ENCODE measurements around the gene ENTREP3.
"Not testable (repeated sequence)": the region's sequence is repeated elsewhere in the genome, so short reads cannot be mapped to it uniquely, and the experiment has no call there.

ENTREP3 gene

GRCh38 chr1:155255243-155256007 lies at the start of gene ENTREP3:
ENTREP3 (minus strand) TSS chr1:155255483; CDS start chr1:155254877, 606 bp downstream.
- DNase-seq: peak; percentile 84

DNA sequence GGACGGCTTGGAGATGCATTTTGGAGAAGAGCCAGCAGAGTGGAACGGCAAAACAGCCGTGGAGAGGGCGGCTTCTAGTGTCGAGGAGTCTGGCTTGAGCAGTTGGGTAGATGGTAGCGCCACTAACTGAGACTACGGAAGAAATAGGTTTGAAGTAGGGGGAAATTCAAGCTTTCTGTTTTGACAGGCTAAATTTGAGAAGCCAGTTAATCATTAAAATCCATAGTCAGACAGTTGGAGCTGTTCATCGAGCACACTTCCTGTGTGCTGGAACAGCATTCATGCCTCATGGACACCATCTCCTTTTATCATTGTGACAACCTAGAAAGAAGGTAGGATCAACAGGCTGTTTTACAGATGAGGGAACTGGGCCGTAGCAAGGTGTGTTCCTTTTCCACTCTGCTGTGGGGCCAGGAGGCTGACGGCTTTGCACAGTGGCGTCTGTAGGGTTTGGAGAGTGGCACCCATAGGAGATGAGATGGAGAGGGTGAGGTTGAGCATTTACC lies 49.3 kb upstream of the ENTREP3 start:
- DNase-seq: no peak

DNA sequence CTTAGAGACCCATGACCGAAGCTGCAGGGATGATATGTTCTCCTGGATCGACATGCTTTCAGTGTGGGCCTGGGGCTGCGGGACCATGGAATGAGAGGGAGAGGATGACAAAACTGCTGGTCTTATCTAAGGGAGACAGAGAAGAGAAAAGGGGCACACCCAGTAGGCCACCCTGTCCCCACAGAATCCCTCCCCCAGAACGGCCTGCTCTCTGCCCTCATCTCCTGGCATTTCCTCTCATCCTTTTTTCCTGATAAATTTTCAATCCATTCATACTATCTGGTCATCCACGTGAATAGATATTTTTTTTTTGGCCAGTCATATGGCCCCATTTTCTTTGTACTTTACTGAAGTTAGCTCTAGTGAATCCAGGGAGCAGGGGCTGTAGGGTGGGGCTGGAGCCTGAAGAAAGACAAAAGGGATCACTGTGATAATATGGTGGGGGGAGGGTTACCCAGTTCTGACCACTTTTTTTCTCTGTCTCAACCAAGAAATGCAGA lies 46.1 kb upstream of the ENTREP3 start, which contains the start of gene PKLR:
TSS of gene PKLR (minus strand) at position 97 of the 500 bp plus-strand sequence. CDS start at position 54, 43 bp downstream.
- DNase-seq: no peak

- no peak for DNase-seq
Observed at GRCh38 chr1:155300553-155301329, 45.5 kb upstream of the ENTREP3 start.

- no peak for DNase-seq
Observed at GRCh38 chr1:155300024-155300423, 44.7 kb upstream of the ENTREP3 start.

GRCh38 chr1:155297384-155297783 lies 42.1 kb upstream of the ENTREP3 start:
- DNase-seq: no peak

- no peak for DNase-seq
Observed at GRCh38 chr1:155296661-155297060, 41.4 kb upstream of the ENTREP3 start.

DNA sequence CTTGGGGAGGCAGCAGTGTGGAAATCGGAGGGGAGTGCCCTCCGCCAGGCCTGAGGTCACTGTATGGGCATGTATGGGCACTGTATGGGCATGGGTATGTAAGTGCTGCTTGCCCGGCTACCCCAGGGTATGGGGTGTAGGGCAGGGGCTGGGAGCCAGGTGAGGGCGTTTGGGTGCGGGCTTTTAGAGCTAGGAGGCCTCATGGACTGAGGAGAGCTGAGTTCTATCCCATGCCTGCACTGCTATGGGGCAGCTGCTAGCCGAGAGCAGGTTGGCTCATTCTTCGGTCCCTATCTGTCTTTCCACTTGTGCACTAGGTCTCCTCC lies 40.6 kb upstream of the ENTREP3 start:
- no peak for DNase-seq

DNA sequence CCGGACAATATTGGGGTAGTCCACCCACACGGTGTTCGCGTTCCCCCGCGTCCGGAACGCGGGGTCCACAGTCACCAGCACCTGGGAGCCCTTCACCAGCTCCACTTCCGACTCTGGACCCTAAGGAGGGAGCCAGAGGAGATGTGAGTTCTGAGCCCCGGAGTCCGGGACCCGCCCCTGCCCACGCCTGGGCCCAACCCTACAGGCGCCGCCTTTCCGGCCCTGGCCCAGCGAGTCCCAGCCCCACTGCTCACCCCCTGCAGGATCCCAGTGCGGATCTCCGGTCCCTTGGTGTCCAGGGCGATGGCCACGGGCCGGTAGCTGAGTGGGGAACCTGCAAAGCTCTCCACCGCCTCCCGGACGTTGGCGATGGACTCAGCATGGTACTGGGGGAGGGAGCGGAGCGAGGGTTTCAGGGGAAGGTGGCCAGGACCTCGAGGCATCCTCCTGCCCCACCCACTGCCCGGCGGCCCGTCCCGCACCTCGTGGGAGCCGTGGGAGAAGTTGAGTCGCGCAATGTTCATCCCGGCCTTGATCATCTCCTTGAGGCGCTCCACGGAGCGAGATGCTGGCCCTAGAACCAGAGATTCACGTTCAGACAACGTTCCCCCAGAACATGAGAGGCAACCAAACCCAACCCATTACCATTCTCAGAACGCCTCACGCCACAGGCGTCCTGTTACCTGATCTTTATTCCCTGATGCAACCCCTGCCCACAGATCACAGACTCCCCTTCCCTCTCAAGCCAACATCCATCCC lies 40.1 kb upstream of the ENTREP3 start:
- DNase-seq: no peak

- no peak for DNase-seq
Observed at GRCh38 chr1:155294520-155295182, 39.4 kb upstream of the ENTREP3 start.

- no peak for DNase-seq
Observed at GRCh38 chr1:155293086-155293749, 37.9 kb upstream of the ENTREP3 start.

- not testable (repeated sequence) for DNase-seq
Observed at GRCh38 chr1:155291006-155291405, 35.7 kb upstream of the ENTREP3 start.

GRCh38 chr1:155287987-155288543 lies 32.8 kb upstream of the ENTREP3 start:
- DNase-seq: no peak

- no peak for DNase-seq
Observed at GRCh38 chr1:155286544-155286943, 31.3 kb upstream of the ENTREP3 start.

GRCh38 chr1:155285631-155286044 lies 30.4 kb upstream of the ENTREP3 start:
- DNase-seq: no peak

DNA sequence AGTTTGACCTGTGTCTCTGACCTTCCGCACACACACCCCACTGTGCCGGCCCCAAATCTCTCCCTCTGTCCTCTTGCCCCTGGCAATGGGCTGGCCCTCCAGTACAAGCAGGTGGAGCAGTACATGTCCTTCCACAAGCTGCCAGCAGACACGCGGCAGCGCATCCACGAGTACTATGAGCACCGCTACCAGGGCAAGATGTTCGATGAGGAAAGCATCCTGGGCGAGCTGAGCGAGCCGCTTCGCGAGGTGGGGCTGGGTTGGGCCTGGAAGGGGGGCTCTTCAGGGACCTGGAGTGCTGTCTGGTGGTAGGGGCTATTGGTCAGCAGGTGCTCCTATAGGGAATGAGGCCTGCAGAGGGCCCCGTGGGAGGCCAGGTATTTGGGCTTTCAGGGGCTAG lies 29.8 kb upstream of the ENTREP3 start:
- no peak for DNase-seq

DNA sequence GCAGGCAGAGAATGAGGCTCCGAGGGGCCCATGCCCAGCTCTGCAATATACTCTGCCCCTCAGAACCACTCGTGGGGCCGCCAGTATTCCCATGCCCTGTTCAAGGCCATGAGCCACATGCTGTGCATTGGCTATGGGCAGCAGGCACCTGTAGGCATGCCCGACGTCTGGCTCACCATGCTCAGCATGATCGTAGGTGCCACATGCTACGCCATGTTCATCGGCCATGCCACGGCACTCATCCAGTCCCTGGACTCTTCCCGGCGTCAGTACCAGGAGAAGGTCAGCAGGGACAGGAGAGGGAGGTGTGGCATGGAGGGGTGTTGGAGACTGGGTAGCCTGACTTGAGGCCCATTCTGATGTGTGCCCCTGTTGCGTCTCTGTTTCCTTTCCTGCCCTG lies 29.2 kb upstream of the ENTREP3 start:
- DNase-seq: no peak

- no peak for DNase-seq
Observed at GRCh38 chr1:155282488-155283091, 27.3 kb upstream of the ENTREP3 start.

- no peak for DNase-seq
Observed at GRCh38 chr1:155279268-155279667, 24.0 kb upstream of the ENTREP3 start.

DNA sequence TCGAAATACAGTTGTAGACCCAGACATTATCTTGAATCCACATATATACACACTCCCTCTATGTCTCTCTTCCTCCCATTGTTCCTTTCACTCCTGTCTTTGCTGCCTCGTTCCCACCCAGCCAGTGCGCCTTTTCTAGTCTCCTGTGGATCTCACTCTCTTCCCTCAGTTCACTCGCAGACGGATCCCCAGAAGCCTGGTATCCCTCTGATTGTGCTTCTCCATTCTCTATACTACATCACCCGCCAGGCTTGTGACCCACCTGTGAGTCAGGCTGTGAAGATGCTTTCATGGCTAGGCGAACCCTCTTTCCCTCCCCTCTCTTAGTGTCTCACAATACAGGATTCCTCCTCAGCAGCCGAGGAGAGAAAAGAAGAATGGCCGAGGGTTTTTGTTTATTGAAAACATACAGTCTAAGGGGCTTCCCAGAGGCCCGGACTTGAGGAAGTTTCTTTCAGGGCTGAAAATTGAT lies 23.4 kb upstream of the ENTREP3 start:
- no peak for DNase-seq
